ENCODE data around the gene EVL.

- TF ChIP-seq CTCF (IDR thresholded peaks at IDR 0.05) (peak in 1 of 4 experiments; percentile 12), POLR2A (IDR thresholded peaks at IDR 0.05) (no peak), POLR2AphosphoS5 (IDR thresholded peaks at IDR 0.05) (no peak)
These were observed 57.4 kb downstream of the EVL start for GRCh38 chr14:100122481-100123223.

All from prostate gland (tissue), 2 donors.